VCaP (cell line): ENCODE measurements around the gene PPP1R12A.

ENCODE experiments used
- H3K27ac ChIP-seq: fragments of 450-650 bp; 2 replicates; pipeline ENCODE4 v1.5.1; 2017
- TF ChIP-seq, protein P1 (sequence below): fragments of 450-650 bp; conservative IDR thresholded peaks from 2 replicates; pipeline ENCODE4 v1.5.1; 2017; ENCODE audit warnings: mild to moderate bottlenecking, moderate library complexity

The PPP1R12A gene

DNA sequence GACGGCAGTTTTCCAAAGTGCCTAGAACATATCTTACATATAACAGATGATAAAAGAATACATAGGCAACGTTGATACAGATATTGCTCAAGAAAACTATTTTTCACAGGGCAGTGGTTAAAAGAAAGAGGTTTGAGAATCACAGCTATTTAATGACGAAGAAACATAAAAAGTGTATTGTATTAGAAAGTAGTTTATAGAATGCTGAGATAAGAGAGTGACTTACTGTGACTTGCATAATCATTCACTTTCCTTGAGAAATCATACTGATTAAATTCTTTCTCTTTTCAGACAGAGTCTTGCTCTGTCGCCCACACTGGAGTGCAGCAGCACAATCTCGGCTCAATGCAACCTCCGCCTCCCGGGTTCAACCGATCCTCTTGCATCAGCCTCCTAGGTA lies 57.7 kb downstream of the PPP1R12A start:
- H3K27ac ChIP-seq: no peak overlapping the region
- TF ChIP-seq, protein P1, sequence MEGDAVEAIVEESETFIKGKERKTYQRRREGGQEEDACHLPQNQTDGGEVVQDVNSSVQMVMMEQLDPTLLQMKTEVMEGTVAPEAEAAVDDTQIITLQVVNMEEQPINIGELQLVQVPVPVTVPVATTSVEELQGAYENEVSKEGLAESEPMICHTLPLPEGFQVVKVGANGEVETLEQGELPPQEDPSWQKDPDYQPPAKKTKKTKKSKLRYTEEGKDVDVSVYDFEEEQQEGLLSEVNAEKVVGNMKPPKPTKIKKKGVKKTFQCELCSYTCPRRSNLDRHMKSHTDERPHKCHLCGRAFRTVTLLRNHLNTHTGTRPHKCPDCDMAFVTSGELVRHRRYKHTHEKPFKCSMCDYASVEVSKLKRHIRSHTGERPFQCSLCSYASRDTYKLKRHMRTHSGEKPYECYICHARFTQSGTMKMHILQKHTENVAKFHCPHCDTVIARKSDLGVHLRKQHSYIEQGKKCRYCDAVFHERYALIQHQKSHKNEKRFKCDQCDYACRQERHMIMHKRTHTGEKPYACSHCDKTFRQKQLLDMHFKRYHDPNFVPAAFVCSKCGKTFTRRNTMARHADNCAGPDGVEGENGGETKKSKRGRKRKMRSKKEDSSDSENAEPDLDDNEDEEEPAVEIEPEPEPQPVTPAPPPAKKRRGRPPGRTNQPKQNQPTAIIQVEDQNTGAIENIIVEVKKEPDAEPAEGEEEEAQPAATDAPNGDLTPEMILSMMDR: no peak

DNA sequence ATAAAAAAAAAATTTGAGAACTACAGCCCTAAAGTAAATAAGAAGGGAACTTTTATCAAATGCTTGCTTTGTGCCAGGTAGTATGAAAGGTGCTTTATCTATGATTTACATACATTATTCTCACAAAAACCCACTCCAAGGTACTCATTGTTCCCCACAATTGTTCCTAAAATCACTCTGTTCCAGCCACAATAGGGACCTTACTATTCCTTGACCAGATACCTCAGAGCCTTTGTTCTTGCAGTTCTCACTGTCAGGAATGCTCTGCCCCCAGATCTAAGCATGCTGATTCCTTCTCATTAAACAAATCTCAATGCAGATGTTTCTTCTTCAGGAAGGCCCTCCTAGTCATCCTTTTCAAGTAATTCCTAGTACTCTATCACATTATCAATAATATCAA lies 60.2 kb downstream of the PPP1R12A start:
- no peak overlapping the region for H3K27ac ChIP-seq
- TF ChIP-seq, protein P1: no peak

DNA sequence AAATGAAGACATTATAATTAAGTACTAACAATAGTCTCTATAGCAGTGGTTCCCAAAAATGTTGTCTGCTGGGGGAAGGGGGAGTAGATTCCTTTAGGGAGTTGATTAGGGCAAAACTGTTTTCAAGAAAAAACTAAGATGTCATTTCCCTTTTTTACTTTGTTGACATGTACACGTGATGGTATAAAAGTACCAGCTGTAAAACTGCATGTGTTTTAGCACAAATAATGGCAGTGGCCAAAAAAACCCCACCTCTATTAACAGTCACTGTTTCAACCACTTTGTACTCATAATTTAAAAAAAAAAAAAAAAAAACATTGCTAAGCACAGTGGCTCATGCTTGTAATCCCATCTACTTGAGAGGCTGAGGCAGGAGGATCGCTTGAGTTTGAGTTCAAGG lies 61.7 kb downstream of the PPP1R12A start:
- H3K27ac ChIP-seq: no peak overlapping the region
- TF ChIP-seq, protein P1: no peak

DNA sequence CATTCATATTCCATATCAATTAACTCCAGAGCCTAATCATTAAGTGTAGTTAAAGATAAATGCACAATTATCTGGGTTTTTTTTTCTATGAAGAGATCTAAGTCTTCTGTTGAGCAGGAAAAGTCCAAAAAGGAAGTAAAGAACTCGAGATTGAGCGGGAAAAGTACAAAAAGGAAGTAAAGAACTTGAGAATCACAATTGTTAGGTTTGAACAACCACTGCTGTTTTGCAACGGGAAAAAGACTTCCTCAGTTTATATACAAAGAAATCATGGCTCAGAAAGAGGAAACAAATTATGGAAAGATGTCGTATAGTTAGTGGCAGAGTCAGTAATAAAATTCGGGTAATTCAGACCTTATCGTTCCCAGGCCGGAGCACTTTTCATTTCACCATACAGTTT lies 63.3 kb downstream of the PPP1R12A start:
- H3K27ac ChIP-seq: no peak overlapping the region
- TF ChIP-seq, protein P1: no peak

DNA sequence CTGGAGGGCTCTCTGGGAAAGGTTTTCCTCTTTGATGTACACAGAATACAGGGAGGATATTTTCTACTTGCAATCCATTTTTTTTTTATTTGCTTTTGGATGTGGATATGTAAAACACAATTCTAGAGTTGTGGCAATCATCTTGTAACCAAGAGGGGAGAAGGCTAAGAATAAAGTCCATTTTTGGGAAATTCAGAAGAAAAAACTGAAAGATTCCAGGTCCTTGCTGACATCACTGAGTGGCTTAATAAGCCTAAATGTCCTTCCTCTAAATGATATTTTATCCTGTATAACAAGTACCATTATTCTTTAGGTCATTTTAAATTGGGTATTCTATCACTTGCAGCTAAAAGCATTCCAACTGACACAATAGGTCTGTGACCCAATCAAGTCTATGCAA lies 64.0 kb downstream of the PPP1R12A start:
- TF ChIP-seq, protein P1: no peak
- H3K27ac ChIP-seq: no peak overlapping the region

DNA sequence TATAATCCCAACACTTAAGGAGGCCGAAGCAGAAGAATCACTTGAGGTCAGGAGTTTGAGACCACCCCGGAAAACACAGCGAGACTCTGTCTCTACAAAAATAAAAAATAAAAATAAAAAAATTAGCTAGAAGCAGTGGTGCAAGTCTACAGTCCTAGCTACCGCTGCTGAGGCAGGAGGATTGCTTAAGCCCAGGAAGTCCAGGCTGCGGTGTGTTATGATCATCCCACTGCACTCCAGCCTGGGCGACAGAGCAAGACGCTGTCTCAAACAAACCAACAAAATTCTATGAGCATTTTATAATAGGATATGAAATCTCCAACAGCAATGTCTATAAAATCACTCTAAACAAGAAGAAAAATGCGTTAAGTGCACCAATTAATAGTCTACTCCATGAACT lies 75.3 kb downstream of the PPP1R12A start:
- TF ChIP-seq, protein P1: no peak
- H3K27ac ChIP-seq: no peak overlapping the region

DNA sequence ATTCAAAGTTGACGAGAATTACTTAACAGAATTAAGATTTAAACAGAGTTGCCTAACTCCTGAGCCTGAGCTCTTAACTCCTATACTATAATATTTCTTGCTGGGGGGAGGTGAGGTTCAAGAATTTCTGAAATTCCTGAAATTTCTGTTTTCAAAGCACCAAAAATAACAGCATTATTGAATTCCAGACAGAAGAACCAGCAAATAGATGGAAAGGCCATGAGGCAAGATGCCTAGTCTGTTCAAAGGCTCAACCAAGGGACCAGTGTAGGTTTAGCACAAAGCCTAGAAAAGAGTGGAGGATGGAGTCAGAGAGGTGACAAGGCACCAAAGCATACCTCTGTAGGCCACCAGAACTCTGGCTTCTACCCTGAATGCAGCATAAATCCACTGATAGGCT lies 76.4 kb downstream of the PPP1R12A start:
- H3K27ac ChIP-seq: no peak overlapping the region
- TF ChIP-seq, protein P1: no peak

DNA sequence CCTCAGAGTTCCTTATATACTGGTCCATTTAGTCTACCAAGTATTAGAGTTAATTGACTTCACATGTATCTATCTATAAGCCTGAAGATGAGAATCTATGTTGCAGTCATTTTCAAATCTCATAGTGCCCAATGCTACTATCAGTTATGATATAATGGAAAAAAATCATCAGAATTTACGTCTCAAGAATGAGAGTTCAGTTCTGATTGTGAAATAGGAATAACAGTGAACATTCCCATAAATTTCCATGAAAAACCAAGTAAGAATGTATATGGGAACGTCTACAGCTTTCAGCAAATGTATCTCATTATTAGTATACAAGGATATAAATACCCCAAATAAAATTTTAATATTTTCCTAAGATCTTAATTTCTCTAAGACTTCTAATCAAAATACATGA lies 77.2 kb downstream of the PPP1R12A start:
- no peak overlapping the region for H3K27ac ChIP-seq
- TF ChIP-seq, protein P1: no peak
